GM18508 (cell line): Measurements from ENCODE around the gene TMEM234.

Experiments used
- ATAC-seq: cut with Tn5 transposase; IDR thresholded peaks from one replicate; pipeline ENCODE4 v1.9.1; 2021; ENCODE audit warnings: moderate number of reproducible peaks; ENCODE audit not compliant: insufficient read depth, unreplicated experiment

TMEM234 gene

DNA sequence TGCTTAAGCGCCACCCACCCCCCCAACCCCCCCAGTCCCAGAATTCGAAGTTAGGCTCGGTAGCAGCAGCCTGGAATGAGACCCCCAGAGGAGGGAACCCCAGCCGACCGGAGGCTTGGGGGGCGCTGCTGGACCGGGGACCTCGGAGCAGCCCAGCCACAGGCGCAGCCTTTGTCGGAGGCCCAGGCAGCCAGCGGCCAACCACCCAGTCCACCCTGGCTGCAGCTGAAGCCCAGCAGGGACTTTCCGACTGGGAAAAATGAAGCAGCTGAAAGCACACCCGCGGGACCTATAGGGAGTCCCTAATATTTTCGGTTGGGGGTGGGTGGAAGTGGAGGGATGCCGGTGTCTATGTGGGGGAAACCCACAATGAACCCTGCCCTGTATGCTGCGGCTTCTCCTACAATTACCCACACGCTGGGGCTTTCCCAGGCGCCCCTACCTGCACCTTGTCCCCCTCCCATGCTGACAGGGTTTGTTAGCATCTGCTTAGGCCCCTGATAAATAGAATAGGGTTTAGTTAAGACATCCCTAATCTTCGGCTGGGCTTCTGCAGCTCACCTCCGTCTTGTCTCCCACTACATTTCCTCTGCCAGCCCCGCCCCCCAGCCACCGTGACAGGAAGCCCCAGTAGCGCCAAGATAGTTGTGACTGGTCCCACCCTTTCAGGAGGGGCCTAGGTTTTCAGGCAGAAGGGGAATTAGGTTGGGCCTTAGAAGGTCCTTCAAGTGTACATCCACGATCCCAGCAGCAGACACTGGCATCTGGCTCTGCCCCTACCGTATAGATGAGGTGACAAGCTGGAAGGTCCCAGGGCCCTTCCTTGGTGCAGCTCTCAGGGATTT lies 20.9 kb downstream of the TMEM234 start:
- ATAC-seq, result no peak

- ATAC-seq, result no peak
These were observed 21.7 kb downstream of the TMEM234 start, which contains the start of gene CCDC28B for GRCh38 chr1:32200226-32201010. Gene CCDC28B (plus strand): TSS chr1:32200595. CDS start chr1:32201936, 1,341 bp downstream.

GRCh38 chr1:32199717-32200072 lies 22.5 kb downstream of the TMEM234 start:
- no peak for ATAC-seq

DNA sequence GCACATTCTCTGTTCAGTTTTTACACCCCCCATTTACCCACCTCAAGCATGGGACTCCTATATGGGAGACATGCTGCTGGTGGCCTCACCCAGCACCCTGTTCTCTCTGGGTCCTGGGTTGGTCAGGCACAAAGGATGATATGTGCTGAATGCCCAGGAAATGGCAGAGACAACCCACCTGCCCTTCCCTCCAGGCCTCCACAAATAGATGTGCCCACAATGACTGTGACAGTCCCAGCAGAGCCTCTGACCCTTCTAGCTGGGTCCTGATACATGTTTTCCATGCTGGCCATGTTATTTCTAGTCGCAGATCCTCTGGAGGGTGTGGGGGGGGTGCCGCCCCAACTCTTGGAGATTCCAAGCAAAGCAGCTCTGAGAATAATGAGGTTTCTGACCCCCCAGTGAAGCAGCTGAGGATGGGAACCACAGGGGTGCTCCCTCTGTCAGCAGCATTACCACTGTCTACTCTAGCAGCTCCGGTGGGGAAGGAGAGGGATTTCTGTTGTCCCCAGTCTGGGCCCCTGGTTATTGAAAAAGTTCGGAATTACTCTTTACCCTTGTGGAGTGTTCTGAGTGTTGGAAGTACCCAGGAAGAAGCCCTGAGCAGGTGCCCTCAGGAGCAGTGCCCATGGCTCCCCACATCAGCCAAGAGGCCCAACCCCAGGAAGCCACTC lies 23.0 kb downstream of the TMEM234 start:
- ATAC-seq, result no peak

DNA sequence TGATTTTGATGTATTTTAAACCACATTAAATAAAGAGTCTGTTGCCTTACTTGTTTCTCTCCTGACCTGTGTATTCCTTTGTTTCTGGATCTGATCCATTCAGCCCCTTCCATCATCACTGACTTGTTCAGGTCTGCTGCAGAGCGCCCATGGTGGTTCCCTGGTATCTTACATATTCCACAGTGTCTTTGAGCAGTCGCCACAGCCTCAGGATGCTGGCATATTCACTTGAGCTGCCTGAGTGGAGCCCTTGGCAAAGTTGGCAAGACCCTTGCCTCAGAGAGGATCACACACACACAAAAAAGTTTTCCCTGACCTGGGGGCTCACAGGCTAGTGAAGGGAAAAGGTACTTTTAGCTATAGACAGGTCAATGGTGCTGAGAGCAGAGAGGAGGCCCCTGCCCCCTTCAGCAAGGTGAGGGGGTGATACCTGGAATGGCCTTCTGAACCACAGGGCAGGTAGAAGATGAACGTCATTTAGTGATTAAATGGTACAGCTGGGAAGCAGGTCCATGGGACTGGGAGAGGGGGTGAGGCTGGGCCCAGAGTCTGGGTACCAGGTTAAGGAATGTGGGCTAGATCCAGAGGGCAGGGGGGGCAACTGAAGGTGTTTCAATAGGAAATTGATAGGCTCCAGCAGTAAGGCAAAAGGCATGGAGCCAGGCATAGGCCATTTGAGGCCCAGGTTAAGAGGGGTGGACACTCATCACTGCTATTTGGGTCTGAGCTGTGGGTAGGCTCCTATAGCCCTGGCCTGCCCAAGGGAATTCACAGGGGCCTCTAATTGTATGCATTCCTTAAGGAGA lies 23.7 kb downstream of the TMEM234 start:
- ATAC-seq, result no peak

GRCh38 chr1:32197837-32198236 lies 24.3 kb downstream of the TMEM234 start:
- no peak for ATAC-seq

DNA sequence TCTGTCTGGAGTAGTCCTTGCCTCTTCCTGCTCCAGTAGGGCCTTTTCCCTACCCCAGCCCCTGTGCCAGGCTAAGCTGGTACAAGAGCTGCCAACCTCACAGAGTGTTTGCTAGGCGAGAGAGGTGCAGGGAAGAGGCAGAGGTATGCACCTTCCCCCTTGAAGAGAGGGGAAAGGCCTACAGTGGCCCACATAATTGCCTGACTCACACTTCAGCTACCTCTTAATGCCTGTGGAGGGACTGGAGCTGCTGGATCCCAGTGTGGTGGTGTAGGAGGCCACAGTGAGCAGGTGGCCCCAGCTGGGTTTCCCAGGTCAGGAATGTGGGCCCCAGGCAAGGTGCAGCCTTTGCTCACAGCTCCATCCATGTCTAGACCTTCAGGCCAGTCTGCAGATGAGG lies 25.1 kb downstream of the TMEM234 start:
- no peak for ATAC-seq

- no peak for ATAC-seq
These were observed 26.0 kb downstream of the TMEM234 start for GRCh38 chr1:32195972-32196823.

DNA sequence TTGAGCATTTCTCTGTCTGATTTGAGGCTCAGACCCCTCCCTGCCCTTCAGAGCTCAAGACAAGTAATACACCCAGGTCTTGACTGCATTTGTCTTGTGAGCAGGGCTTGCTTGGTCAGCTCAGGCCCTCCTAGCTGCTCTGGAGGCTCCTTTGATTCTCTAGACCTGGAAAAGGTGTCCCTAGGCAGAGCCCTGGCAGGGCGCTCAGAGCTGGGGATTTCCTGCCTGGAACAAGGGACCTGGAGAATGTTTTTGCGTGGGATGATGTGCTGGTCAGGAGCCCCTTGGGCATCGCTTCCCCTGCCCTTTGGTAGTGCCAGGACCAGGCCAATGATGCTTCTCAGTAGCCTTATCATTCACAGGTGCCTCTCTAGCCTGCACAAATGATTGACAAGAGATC lies 26.6 kb downstream of the TMEM234 start:
- no peak for ATAC-seq

GRCh38 chr1:32194984-32195383 lies 27.2 kb downstream of the TMEM234 start:
- no peak for ATAC-seq

DNA sequence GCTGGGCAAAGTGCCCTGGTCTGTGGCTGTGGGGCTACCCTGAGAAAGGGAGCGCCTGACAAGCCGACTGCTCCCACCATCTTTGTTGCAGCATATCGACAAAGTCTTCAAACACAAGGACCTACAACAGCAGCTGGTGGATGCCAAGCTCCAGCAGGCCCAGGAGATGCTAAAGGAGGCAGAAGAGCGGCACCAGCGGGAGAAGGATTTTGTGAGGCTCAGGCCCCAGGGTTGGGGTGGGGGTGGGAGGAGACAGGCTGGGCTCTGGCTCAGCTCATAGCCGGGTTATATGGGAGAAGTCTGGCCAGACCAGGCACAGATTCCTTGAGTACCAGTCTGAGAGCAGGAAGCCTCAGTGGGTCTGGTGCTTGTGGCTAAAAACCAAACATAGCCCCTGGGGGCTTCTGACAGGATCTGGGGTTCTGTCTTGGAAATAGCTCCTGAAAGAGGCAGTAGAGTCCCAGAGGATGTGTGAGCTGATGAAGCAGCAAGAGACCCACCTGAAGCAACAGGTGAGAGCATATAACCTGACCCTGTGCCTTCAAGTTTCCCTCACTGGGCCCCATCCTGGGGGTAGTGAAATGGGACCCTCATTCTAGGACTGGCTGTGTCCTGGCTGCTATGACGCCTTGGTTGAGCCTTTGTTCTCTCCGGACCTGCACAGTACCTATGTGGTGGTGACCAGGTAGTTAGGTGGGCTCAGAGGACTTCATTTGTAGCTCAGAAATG lies 29.8 kb downstream of the TMEM234 start:
- no peak for ATAC-seq

GRCh38 chr1:32187850-32188249 lies 34.3 kb downstream of the TMEM234 start:
- no peak for ATAC-seq

DNA sequence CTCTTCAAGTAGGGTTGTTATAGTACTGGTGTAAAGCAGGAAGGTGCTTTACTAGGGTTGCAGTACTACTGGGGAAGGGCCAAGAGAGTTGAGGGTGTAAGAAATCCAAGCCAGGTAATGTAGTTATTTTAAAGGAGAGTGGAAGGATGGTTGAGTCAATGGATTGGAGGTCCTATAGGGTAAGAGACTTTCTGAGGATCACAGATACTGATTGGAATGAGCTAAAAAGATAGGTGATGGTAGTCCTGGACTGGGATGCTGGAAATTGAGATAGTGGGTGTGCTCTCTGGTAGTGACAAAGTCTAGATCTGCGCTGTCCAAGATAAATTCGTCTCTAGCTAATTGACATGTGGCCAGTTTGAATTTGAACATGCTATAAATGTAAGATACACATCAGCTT lies 35.7 kb downstream of the TMEM234 start:
- ATAC-seq, result no peak

- no peak for ATAC-seq
These were observed 36.1 kb downstream of the TMEM234 start for GRCh38 chr1:32186077-32186476.

- ATAC-seq, result no peak
These were observed 37.5 kb downstream of the TMEM234 start for GRCh38 chr1:32184650-32185049.

DNA sequence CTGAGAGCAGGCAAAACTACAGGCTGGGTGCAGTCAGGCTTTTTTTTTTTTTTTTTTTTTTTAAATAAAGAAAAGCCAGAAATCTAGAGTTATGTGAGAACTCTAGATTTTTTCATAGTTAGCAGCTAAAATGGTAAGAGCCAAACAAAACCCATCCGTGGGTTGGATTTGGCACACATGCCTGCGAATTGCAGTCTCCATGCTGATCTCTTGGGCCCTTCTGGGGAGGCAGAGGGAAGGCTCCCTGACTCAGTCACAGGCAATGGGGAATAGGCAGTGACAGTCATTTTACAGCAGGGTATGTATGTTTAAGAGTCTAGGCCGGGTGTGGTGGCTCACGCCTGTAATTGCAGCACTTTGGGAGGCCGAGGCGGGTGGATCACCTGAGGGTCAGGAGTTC lies 40.1 kb downstream of the TMEM234 start:
- ATAC-seq, result no peak

- ATAC-seq, result no peak
These were observed 40.6 kb downstream of the TMEM234 start for GRCh38 chr1:32181563-32181962.

GRCh38 chr1:32181065-32181464 lies 41.1 kb downstream of the TMEM234 start:
- ATAC-seq, result no peak
